Osteoblast (primary cell): ENCODE measurements around the gene SLC6A6. TPM values are rescaled to one million over a fixed set of nuclear protein-coding genes. Genes with fewer than 3 reads are reported as not detected.

Source experiments
- DNase-seq: peaks from one replicate; pipeline ENCODE4 v3.0.0; 2011; ENCODE audit warnings: low spot score, mixed read lengths; ENCODE audit not compliant: insufficient read length; ENCODE audit errors: missing footprints
- H2AFZ ChIP-seq: 2 replicates; pipeline ENCODE4 v1.6.0; 2011; ENCODE audit warnings: mild to moderate bottlenecking, low read length
- H3K27ac ChIP-seq: 2 replicates; pipeline ENCODE4 v1.5.1; 2011; ENCODE audit warnings: mild to moderate bottlenecking, low read depth, low read length, moderate library complexity
- H3K27me3 ChIP-seq: 2 replicates; pipeline ENCODE4 v1.6.0; 2012; ENCODE audit warnings: mild to moderate bottlenecking, control low read depth, inconsistent platforms, low read length, moderate library complexity; ENCODE audit not compliant: insufficient read depth
- H3K36me3 ChIP-seq: 2 replicates; pipeline ENCODE4 v1.5.1; 2011; ENCODE audit warnings: mild to moderate bottlenecking, low read length, control low read depth, moderate library complexity; ENCODE audit not compliant: insufficient read depth
- H3K4me1 ChIP-seq: 2 replicates; pipeline ENCODE4 v1.5.1; 2011; ENCODE audit warnings: mild to moderate bottlenecking, low read length, control low read depth, moderate library complexity; ENCODE audit not compliant: insufficient read depth
- H3K4me2 ChIP-seq: 2 replicates; pipeline ENCODE4 v1.6.0; 2011; ENCODE audit warnings: mild to moderate bottlenecking, low read length; ENCODE audit not compliant: insufficient read depth
- H3K4me3 ChIP-seq: fragments of 200-600 bp; sonication (generic); 3 replicates; pipeline ENCODE4 v1.5.1; 2012; ENCODE audit warnings: mild to moderate bottlenecking, low read length, inconsistent platforms; ENCODE audit not compliant: insufficient read depth
- H3K79me2 ChIP-seq: 2 replicates; pipeline ENCODE4 v1.6.0; 2012; ENCODE audit warnings: mild to moderate bottlenecking, low read length, control low read depth, inconsistent platforms; ENCODE audit not compliant: insufficient read depth
- H3K9me3 ChIP-seq: 2 replicates; pipeline ENCODE4 v1.5.1; 2011; ENCODE audit warnings: low read depth, low read length, control low read depth
- H4K20me1 ChIP-seq: 2 replicates; pipeline ENCODE4 v1.6.0; 2012; ENCODE audit warnings: mild to moderate bottlenecking, low read length, control low read depth; ENCODE audit not compliant: insufficient read depth
- CTCF ChIP-seq: IDR thresholded peaks from 2 replicates; pipeline ENCODE4 v1.5.1; 2011; ENCODE audit warnings: mild to moderate bottlenecking, low read depth, low read length, moderate library complexity; ENCODE audit errors: extremely low read depth
- total RNA-seq: library from RNA; depleted of rRNA; stranded (reverse); fragments of >200 nt; gene quantifications from 2 replicates; pipeline ENCODE4 v1.2.3, GENCODE V29; 2012

The SLC6A6 gene
- total RNA-seq, 1 donor: 86.5 TPM

- H3K9me3 ChIP-seq: no peaks in the 10 kb centered on the region
- DNase-seq: peak; percentile 36
- H3K27me3 ChIP-seq: no peaks in the 10 kb centered on the region
- H3K4me3 ChIP-seq: no peak overlapping the region
- no peak overlapping the region for H3K4me2 ChIP-seq
- H3K79me2 ChIP-seq: no peaks in the 10 kb centered on the region
- no peak overlapping the region for H2AFZ ChIP-seq
- H4K20me1 ChIP-seq: no peaks in the 10 kb centered on the region
- no peaks in the 10 kb centered on the region for H3K36me3 ChIP-seq
- peaks cover 3% of the 10 kb centered on the region for H3K4me1 ChIP-seq
- H3K27ac ChIP-seq: no peak overlapping the region
- no peak for TF ChIP-seq CTCF
Observed at GRCh38 chr3:14396031-14396692, 6.2 kb upstream of the SLC6A6 start.

- H3K4me1 ChIP-seq: no peaks in the 10 kb centered on the region
- H3K27me3 ChIP-seq: no peaks in the 10 kb centered on the region
- H4K20me1 ChIP-seq: no peaks in the 10 kb centered on the region
- no peak overlapping the region for H2AFZ ChIP-seq
- no peak overlapping the region for H3K4me2 ChIP-seq
- no peaks in the 10 kb centered on the region for H3K79me2 ChIP-seq
- TF ChIP-seq CTCF: no peak
- H3K27ac ChIP-seq: no peak overlapping the region
- H3K9me3 ChIP-seq: no peaks in the 10 kb centered on the region
- DNase-seq: peak; percentile 26
- H3K4me3 ChIP-seq: no peak overlapping the region
- no peaks in the 10 kb centered on the region for H3K36me3 ChIP-seq
Observed at GRCh38 chr3:14397046-14397445, 5.4 kb upstream of the SLC6A6 start.

GRCh38 chr3:14397531-14397930 is 4.9 kb upstream of the SLC6A6 start:
- Histone ChIP-seq H3K4me1 (no peaks in the 10 kb centered on the region), H3K79me2 (no peaks in the 10 kb centered on the region), H3K4me2 (no peak overlapping the region), H3K27me3 (no peaks in the 10 kb centered on the region), H3K9me3 (no peaks in the 10 kb centered on the region), H4K20me1 (no peaks in the 10 kb centered on the region), H3K4me3 (no peak overlapping the region), H3K27ac (no peak overlapping the region), H3K36me3 (no peaks in the 10 kb centered on the region), H2AFZ (no peak overlapping the region)
- peak; percentile 58 for DNase-seq
- no peak for TF ChIP-seq CTCF

GRCh38 chr3:14397940-14398796 is 4.2 kb upstream of the SLC6A6 start:
- peaks cover 2% of the 10 kb centered on the region for H3K79me2 ChIP-seq
- peaks cover 2% of the 10 kb centered on the region for H4K20me1 ChIP-seq
- no peaks in the 10 kb centered on the region for H3K9me3 ChIP-seq
- H3K4me3 ChIP-seq: no peak overlapping the region
- H3K4me2 ChIP-seq: no peak overlapping the region
- H3K27ac ChIP-seq: no peak overlapping the region
- H3K36me3 ChIP-seq: no peaks in the 10 kb centered on the region
- DNase-seq: peak; percentile 61
- no peak for TF ChIP-seq CTCF
- H3K27me3 ChIP-seq: no peaks in the 10 kb centered on the region
- no peak overlapping the region for H2AFZ ChIP-seq
- H3K4me1 ChIP-seq: no peaks in the 10 kb centered on the region
